ENCODE results near the gene GZF1. TPM values are rescaled to one million over a fixed set of nuclear protein-coding genes. Genes with fewer than 3 reads are reported as not detected.

The GZF1 gene
- total RNA-seq, 2 donors from 2014 or later, result 12.2 to 15.5 TPM

DNA sequence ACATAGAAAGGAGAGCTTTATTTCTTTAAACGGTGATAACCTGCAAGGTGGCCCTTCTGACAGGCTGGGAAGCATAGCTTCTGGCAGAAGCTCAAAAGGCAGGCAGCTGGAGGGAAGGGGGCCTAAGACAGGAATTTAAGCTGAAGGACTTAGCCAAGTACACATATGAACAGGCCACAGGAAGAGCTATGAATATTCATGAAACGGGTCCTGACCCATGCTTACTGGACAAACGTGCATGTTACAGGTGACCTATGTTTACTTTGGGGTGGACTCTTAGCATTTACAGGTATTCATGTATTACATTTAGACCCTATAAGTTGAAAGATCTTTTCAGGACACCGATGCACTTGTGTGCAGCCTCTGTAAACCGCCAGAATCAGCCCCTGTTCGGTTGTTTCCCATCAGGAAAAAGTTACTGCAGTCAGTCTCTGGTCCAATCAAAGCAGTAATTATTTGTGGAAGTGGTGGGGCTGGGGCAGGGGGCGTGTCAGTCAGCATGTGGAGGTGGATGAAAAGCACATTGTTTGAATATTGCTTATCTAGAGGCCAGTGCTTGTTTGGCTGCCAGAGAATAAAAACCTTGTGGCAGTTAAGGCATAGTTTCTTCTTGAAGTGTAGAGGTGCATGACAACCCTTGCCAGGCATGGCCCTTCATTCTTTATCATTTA, 2.9 kb upstream of the GZF1 start:
- no peak for DNase-seq
- Histone ChIP-seq H3K9ac (ENCODE audit: extremely low read depth, low read length, poor library complexity, severe bottlenecking) (no peak overlapping the region), H3K36me3 (ENCODE audit: control insufficient read depth, insufficient read depth, low read length) (peaks cover 21% of the 10 kb centered on the region), H3K4me3 (ENCODE audit: low read length) (peak overlapping the region; percentile 71), H3K4me1 (ENCODE audit: control insufficient read depth, insufficient read depth, low read length) (peaks cover 10% of the 10 kb centered on the region), H3K27ac (ENCODE audit: low read depth, low read length) (no peak overlapping the region), H3K27me3 (ENCODE audit: control insufficient read depth, insufficient read depth, low read length, poor library complexity, severe bottlenecking) (no peaks in the 10 kb centered on the region), H3K9me3 (ENCODE audit: control insufficient read depth, low read length) (no peaks in the 10 kb centered on the region)
- Mint-ChIP-seq H3K27me3 (ENCODE audit: insufficient read depth) (no peaks in the 10 kb centered on the region), H3K4me3 (no peak overlapping the region), H3K9me3 (no peaks in the 10 kb centered on the region), H3K4me1 (peaks cover 24% of the 10 kb centered on the region), H3K36me3 (ENCODE audit: low read depth) (peaks cover 8% of the 10 kb centered on the region), H3K27ac (no peak overlapping the region)
- TF ChIP-seq, protein P1, sequence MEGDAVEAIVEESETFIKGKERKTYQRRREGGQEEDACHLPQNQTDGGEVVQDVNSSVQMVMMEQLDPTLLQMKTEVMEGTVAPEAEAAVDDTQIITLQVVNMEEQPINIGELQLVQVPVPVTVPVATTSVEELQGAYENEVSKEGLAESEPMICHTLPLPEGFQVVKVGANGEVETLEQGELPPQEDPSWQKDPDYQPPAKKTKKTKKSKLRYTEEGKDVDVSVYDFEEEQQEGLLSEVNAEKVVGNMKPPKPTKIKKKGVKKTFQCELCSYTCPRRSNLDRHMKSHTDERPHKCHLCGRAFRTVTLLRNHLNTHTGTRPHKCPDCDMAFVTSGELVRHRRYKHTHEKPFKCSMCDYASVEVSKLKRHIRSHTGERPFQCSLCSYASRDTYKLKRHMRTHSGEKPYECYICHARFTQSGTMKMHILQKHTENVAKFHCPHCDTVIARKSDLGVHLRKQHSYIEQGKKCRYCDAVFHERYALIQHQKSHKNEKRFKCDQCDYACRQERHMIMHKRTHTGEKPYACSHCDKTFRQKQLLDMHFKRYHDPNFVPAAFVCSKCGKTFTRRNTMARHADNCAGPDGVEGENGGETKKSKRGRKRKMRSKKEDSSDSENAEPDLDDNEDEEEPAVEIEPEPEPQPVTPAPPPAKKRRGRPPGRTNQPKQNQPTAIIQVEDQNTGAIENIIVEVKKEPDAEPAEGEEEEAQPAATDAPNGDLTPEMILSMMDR (conservative IDR thresholded peaks at IDR 0.05), result no peak
- 83 to 93% methylated on average over 2 to 7 of the region's 7 CpGs for WGBS, 2 experiments (ENCODE audit: insufficient coverage in 1 of 2, insufficient read length in 1 of 2)

DNA sequence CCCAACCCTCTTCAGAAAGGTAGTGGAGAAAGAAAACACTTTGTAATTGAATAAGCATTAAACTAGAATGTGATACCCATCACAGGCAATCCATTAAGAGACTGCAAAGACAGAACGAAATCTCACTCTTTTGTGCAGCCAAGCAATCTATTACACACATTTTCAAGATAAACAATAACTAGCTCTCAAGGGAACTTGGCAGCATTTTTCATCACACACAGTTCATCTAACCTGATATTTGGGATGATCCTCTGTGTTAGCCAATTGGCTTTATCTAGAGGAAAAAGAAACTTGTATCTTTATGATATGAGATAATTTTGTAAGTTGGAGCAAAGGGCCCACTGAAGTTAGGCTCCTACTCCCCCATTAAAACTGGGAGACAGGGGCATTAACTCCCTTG, 1.5 kb upstream of the GZF1 start:
- Histone ChIP-seq H3K4me1 (ENCODE audit: control insufficient read depth, insufficient read depth, low read length) (peaks cover 10% of the 10 kb centered on the region), H3K27me3 (ENCODE audit: control insufficient read depth, insufficient read depth, low read length, poor library complexity, severe bottlenecking) (no peaks in the 10 kb centered on the region), H3K9me3 (ENCODE audit: control insufficient read depth, low read length) (no peaks in the 10 kb centered on the region), H3K27ac (ENCODE audit: low read depth, low read length) (no peak overlapping the region), H3K36me3 (ENCODE audit: control insufficient read depth, insufficient read depth, low read length) (peaks cover 16% of the 10 kb centered on the region), H3K9ac (ENCODE audit: extremely low read depth, low read length, poor library complexity, severe bottlenecking) (no peak overlapping the region), H3K4me3 (ENCODE audit: low read length) (peak overlapping the region; percentile 90)
- TF ChIP-seq, protein P1 (conservative IDR thresholded peaks at IDR 0.05), result no peak
- 88 to 100% methylated on average over 1 of the region's 1 CpG for WGBS, 2 experiments (ENCODE audit: insufficient coverage in 1 of 2, insufficient read length in 1 of 2)
- Mint-ChIP-seq H3K36me3 (ENCODE audit: low read depth) (peaks cover 12% of the 10 kb centered on the region), H3K27ac (peak overlapping the region; percentile 98), H3K4me3 (peak overlapping the region; percentile 89), H3K9me3 (no peaks in the 10 kb centered on the region), H3K4me1 (peaks cover 22% of the 10 kb centered on the region), H3K27me3 (ENCODE audit: insufficient read depth) (no peaks in the 10 kb centered on the region)
- no peak for DNase-seq

DNA sequence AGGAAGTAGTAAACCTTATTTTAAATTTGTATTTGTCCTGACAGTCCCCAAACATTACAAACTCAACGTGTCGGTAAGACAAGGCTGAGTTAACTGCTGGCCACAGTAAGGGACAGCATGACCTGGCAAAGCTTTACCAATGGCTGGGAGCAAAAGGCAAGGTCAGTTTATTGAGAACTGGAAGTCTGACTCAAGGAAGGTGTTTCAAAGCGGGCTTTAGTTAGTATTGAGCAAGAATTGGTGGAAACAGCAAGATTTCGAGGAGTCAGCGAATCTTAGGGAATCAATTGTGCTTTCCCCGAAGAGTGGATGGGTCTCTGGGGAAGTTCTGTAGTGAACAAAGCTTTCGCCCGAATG, 885 bp upstream of the GZF1 start:
- H3K27me3 ChIP-seq (ENCODE audit: control insufficient read depth, insufficient read depth, low read length, poor library complexity, severe bottlenecking), result no peaks in the 10 kb centered on the region
- no peaks in the 10 kb centered on the region for H3K9me3 ChIP-seq (ENCODE audit: control insufficient read depth, low read length)
- H3K4me1 ChIP-seq (ENCODE audit: control insufficient read depth, insufficient read depth, low read length), result peaks cover 7% of the 10 kb centered on the region
- Mint-ChIP-seq H3K4me1 (peaks cover 20% of the 10 kb centered on the region), H3K36me3 (ENCODE audit: low read depth) (peaks cover 14% of the 10 kb centered on the region), H3K27ac (peak overlapping the region; percentile 98), H3K9me3 (no peaks in the 10 kb centered on the region), H3K27me3 (ENCODE audit: insufficient read depth) (no peaks in the 10 kb centered on the region), H3K4me3 (peak overlapping the region; percentile 89)
- H3K4me3 ChIP-seq (ENCODE audit: low read length), result peak overlapping the region; percentile 90
- TF ChIP-seq, protein P1 (conservative IDR thresholded peaks at IDR 0.05), result no peak
- no peak for DNase-seq
- H3K36me3 ChIP-seq (ENCODE audit: control insufficient read depth, insufficient read depth, low read length), result peaks cover 16% of the 10 kb centered on the region
- WGBS, 2 experiments (ENCODE audit: insufficient coverage in 1 of 2, insufficient read length in 1 of 2), result 15 to 22% methylated on average over 8 of the region's 8 CpGs
- peak overlapping the region; percentile 90 for H3K9ac ChIP-seq (ENCODE audit: extremely low read depth, low read length, poor library complexity, severe bottlenecking)
- H3K27ac ChIP-seq (ENCODE audit: low read depth, low read length), result peak overlapping the region; percentile 96

Measured in endodermal cell (in vitro differentiated cells).